Stimulated activated CD8-positive, alpha-beta memory T cell treated with anti-CD3 and anti-CD28 coated beads, Interleukin-12 subunit alpha, Interleukin-12 subunit beta, amount 100 ng/mL, for 24 hours (primary cell): ENCODE measurements around the gene COMTD1.
A peak's percentile ranks its signal among the peaks of the same experiment; 100 is the strongest.

Experiments used
- DNase-seq: peaks from one replicate; pipeline ENCODE4 v3.0.0-alpha.2; 2020; ENCODE audit errors: extremely low read depth

The COMTD1 gene

DNA sequence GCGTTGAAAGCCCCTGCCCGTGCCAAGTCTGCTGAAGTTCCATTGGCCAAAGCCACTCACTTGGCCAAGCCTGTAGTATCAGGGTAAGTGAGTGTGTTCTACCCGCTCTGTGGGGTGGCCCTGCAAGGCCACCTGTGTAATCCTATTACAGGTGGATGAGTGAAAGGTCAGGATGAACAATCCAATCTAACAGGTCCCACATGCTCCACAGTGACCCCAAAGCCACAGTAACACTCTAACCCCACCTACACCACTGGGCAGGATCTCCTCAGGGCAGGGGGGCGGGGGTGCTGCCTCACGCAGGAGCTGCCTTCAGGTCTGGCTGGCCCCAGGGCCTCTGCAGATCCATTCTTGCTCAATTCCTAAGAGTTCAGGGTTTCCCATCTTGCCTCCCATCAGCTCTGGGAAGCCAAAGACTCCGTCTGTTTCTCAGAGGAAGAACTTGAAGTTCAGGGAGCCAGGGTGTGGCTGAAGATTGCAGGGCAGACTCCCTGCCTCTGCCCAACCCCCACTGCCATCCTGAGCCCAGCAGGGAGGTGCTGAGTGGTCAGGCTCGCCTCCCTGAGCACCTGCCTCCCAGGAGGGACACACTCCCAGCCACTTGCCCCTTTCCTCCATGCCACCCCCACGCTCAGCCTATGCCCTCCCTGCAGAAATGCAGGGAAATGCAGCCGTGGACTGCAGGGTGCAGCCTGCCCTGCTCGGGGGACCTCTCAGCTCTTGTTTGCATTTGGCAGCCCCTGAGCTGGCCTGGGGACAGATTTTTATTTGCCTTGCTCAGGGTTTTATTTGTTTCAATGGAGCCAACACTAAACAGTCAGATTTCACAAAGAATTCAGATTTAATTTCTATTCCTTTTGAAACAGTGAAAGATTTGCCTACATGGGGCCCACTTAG lies 9.8 kb upstream of the COMTD1 start:
- no peak for DNase-seq

DNA sequence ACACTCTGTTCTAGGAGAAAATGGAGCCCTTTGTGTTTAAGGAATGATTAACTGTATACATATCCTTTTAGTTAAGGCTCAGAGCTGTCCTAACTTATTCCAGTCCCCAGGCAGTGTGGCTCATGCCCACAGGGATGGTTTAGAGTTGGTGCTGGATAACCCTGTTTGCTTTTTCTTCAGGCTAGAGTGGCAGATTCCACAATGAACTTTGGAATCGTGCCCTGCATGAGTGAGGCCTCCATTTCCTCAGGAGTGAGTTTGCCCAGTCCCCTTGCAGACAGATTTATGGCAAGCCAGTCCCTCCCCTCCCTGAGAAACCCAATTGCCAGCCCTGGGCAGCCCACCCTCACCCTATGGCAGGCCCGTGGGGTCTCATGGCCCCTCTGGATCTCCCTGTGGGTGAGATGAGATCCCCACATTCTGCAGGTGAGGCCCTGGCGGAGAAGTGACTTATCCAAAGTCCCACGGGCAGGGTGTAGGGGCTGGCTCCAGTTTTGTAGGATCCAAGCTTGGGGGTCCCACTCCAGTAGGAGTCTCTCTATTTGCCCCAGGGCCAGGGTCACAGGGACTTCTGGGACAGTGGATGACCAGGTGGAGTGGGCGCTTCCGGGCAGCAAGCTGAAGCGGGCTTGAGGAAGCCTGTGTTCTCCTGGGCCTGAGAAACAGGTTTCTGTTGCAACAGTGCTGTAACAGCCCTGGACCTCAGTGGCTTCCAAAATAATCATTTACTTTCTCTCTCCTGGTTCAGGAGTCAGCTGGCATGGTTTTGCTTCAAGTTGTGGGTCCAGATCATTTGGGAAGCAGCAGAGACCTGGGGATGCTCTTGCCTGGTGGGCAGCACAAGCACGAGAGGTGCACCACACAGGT lies 9.0 kb upstream of the COMTD1 start:
- no peak for DNase-seq

DNA sequence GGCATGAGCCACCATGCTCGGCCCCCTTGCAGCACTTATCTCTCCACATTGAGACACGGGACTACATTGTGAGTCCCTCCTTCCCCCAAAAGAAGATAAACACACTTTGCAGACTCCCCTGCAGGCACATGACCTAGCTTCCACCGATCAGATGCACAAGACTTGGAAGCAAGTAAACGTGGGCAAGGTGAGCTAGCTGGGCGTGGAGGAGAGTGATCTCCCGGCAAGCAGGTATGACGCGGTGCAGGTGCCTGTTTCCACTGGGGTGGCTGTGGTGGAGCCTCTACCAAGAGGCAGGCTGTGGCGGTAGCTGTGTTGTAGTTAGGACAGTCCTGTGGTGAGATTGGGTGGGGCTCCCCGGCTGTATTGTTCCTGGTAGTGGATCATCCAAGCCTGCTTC lies 7.7 kb upstream of the COMTD1 start:
- no peak for DNase-seq

DNA sequence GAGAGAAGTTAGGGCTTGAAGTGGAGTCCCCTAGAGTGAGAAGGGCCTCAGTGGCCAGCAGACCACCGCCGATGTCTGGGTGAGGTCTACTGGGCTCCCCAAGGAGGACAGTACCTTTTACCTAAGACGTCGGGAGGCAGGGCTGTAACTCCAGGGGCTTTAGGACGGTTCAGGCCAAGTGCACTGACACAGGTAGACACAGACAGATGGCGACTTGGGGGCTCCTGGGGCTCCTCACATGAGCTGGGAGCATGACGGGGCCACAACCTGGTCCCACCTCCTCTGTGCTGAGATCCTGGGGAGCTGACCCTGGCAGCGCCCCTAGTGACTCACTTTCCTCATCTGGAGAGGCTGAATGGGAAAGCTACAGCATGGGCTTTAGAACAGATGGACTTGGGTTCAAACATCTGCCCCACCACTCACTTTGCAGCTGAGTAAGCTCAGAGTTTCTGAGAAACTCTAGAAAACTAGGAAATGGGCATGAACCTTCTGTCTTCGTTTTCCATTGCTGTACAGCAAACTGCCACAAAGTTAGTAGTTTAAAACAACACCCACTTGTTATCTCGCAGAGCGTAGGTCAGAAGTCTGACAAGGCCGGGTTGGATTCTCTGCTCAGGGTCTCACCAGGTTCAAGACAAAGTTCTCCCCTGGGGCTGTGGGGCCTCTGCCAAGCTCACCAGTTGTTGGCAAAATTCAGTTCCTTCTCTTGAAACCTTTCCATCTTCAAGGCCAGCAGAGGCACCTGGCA lies 4.7 kb upstream of the COMTD1 start:
- DNase-seq = no peak

DNA sequence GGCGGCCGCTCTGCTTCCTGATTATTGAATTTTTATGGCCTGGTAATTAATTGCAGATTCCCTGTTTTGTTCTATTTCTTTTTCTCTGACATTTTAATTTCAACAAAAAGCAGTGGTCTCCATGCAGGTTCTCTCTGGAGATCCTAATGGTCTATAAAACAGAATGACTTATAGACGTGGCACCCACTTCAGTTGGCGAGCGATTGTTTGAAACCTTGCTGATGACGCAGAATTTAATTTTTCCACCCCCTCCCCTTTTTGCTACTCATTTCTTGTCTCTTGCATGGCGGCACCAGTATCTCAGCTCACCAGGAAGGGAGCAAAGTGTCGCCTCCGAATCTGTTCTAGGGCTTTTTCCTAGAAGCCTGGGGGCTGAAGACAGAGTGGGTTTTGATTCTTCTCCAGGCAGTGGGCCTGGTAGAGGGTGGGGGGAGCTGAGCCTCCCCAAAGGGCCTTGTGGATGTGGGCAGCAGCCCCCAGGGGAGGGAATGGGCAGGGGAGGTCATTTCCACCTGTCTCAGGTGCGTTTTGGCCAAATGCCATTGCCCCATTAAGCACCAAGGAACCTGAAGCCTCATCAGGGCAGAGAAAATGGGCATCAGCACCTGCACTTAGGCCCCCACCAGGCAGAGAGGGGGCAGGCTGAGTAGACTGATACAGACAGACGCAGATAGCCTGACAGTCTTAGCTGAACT lies 3.5 kb upstream of the COMTD1 start:
- no peak for DNase-seq

DNA sequence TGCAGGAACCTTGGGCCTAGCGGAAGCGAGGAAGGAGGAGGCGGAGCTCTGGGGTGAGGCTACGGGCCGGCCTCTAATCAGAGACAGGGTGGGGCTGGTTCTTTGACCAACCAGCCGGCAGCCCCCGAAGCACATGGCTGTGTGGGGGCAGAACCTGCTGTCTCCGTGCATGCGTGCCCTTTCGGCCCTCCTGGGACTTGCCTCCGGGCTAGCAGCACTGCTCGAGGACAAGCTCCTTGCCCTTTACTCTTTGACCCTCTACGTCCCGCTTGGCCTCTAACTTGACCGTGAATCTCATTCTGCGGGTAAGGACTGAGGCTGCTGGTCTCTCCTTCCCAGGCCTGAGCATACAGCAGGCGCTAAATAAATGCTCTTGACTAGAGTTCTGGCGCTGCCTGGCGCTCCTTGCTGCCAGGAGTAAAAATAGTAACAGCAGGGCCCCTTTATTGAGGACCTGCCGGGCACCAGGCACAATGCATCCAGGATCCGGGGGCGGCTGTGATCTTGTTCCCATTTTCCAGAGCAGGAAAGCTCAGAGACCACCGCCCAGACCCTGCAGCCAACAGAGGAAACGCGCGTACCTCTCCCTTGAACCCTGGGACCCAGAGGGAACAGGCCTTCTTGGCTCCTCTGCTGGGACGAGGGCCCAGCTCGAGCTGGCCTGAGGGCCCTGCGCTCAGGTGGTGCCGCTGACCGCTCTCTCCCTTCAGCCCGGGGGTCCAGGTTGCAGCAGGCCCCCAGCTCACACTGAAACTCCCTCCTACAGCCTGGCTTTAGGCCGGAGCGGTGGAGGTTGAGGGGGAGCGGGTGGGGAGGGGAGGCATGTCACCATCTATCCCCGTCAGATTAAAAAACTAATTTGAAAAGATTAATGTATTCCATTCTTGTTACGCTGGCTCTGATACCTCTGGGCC lies 2.7 kb upstream of the COMTD1 start:
- no peak for DNase-seq

DNA sequence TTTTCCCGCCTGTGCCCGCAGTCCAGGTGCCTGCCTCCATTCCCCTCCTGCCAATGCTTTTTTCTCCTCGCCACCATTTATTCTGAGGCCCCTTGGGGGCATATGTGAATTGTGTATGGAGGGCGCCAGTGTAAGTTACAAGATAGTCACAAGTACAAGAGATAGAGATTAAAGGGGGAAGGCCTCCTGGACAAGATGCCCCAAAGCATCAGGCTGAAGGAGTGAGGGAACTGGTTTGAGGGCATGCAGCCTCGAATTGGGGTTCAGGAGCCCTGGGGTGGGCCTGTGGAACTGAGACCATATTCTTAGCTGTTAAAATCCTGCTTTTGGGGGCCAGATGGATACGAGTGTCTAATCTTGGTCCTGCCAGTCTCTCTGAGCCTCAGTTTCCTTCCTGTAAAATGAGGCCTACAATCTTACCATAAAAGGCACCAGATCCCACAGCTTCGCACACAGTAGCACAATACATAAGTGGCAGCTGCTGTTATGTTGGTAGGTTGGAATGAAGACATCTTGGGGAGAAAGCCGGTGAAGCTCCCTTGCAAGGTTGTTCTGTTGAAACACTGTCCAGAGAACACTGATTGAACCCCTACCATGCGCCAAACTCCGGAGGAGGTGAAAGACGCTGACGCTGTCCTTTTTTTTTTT lies 545 bp upstream of the COMTD1 start:
- no peak for DNase-seq

DNA sequence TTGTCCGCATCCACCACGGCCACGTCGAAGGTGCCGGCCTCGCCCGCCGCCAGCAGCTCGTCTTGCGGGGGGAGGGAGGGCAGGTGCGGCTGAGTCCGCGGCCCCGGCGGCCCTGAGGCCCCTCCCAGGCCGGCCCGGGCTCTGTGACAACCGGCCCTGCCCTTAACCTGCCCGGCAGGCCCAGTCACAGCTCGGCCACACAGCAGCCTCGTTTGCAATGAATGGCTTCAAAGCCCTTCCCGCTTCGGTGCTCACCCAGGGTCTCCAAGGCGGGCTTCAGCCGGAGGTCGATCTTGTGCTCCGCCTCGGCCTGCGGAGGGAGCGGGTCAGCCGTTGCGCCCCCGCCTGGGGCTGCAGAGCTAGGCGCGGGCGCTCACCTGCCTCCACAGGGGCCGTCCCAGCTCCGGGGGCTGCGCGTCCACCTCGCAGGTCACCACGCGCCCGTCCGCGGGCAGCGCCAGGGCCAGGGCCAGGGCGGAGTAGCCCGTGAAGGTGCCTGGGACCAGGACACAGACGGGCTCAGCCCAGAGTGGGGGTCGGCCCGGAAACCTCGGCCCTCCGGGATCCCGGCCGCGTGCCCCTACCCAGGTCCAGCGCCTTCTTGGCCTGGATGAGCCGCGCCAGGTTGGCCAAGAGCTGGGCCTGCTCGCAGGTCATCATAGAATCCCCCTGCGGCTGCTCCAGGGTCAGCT lies 928 bp downstream of the COMTD1 start:
- DNase-seq = no peak

DNA sequence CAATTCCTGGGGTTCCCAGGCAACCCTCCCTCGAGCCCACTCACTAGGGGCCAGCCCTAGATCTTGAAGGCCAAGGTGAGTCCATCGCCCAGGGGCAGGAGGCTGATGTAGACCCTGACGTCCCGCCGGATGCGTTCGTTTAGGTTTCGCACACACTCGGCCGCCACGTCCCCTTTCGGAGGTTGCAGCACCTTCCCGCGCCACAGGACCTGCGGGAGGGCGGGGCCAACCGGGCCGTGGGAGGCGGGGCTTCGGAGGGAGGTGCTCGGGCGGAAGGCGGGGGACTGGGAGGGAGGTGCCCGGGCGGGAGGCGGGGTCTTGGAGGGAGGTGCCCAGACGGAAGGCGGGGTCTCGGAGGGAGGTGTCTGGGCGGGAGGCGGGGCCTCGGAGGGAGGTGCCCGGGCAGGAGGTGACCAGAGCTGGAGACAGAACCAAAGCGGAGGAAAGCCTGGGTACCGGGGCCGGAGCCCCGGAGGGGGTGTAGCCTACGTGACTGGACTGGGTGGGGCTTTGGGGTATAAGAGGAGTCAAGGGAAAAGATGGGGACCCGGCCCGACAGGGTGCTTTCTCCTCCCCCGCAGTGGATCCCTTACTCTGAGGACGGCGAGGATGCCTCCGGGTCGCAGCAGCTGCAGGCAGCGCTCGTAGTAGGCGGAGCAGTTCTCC lies 1.6 kb downstream of the COMTD1 start:
- DNase-seq = peak; percentile 91

DNA sequence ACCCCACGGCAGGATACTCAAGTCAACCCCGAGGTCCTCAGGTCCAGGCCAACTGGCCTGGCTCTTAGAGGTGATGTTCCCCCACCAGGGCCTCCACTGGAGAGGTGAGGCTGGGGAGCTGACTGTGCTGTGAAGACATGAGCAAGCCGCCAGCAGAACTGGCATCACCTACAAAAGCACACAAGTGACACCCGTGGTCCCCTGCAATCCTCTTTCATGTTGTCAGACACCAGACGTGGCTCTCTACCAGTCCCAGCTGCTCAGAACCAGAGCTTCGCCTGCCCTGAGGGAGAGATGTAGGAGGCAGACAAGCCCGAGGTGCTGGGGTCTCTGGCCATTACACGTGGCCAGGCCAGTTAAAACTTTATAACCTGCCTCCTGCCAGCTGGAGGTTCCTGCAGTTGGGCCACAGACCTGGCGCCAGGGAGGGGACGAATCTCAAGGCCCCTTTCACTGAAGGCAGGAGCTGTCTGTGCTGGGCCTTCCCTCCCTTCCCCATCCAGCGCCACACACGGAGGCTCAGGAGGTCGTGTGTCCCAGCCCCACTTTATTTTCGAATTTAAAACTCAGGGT lies 2.2 kb downstream of the COMTD1 start:
- DNase-seq = no peak

DNA sequence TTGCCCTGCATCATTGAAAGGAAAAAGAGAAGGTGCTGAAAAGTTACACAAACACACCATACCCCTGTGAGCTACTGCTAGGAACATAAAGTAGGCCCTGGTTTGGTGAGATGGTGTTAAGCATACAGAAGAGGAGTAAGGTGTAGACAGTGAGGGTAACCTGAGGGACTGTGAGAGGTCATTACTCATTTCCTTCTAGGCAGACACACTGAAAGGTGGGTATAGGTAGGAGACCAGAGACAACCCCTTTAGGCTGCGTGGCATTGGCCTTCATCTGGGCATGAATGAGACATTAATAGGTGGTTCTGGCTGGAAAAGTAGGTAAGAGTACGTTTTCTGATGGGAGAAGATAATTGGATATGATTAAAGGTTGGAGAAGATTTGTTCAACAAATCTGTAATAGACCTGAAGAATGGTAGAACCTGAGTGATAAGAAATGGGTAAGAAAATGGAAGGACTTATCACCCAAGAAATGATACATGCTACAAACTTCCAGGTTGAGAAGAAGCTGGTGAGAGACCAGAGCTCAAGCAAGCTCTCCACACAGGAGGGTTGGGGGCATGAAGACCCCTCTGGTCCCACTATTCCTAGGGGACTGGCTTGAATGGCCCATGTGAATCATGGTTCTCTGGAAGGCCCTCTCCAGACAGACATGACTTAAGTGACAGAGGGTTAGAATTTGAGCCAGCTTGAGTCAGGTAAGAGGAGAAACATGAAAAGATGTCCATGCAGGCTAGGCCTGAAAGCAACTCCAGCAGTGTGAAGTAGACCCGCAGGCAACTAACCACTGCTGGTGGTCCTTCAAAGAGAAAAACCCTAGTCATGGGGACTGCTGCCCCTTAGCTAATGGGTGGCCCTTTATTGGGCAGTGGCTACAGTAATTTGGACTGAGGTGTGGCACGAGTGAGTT lies 3.8 kb downstream of the COMTD1 start:
- DNase-seq = no peak

DNA sequence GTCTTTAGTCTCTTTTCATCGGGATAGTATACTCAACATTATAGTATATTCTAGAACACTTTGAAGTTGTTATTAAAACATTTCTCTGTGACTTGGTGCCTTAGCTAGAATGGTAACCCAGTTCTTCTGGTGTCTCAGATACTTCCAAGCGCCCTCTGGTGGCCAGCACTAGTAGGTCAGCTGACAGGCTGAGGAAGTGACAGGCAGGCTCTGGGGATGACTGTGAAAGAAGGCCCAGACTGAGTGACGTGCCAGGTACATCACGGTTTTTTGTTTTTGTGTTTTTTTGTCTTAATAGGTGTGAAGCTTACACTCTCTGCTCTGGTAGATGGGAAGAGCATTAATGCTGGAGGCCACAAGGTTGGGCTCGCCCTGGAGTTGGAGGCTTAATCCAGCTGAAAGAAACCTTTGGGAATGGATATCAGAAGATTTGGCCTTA lies 5.1 kb downstream of the COMTD1 start:
- peak; percentile 79 for DNase-seq

DNA sequence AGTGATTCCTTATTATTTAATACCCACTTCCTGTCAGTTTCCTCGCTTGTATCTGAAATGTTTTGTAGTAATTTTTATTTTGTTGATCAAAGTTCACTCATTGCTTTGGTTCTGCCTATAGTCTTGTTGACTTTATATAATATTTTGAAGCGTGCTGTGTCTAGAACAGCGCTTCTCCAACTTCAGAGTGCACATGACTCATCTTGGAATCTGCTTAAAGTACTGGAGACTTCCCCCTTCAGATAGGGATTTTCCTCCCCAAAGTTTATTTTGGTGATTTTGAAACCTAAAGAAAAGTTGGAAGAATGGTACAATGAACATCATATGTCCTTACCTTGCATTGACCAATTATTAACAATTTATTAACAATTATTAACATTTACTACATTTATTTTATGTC lies 5.8 kb downstream of the COMTD1 start:
- no peak for DNase-seq

DNA sequence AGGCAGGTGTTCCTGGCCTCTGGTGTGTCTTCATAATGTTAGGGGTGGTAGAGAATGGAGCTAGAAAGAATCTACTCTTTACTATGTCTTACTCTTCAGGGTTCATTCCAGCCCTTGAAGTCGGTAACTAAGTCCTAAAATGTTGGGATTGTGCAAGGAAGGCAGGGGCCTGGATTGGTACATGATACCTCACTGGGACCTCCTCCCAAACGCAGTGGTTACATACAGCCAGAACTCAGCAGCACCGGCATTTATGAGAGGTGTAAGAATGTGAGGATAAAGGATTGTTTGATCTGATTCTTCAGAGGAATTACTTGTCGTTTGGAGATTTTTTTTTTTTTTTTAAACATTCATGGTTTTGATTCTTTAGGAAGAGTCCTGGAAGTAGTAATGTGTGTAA lies 6.9 kb downstream of the COMTD1 start:
- no peak for DNase-seq

DNA sequence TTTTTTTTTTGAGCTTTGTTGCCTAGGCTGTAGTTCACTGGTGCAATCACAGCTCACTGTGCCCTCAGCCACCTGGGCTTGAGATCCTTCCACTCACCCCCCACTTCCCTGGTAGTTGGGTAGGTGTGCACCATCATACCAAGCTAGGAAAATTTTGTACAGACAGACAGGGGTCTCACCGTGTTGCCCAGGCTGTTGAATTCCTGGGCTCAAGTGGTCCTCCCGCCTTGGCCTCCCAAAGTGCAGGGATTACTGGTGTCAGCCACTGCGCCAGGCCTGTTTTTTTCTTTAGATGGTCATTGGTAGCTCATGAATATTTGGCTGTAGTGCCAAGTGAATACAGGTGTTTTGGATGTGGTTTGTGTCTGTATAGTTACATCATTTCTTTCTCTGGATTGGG lies 7.5 kb downstream of the COMTD1 start:
- no peak for DNase-seq

DNA sequence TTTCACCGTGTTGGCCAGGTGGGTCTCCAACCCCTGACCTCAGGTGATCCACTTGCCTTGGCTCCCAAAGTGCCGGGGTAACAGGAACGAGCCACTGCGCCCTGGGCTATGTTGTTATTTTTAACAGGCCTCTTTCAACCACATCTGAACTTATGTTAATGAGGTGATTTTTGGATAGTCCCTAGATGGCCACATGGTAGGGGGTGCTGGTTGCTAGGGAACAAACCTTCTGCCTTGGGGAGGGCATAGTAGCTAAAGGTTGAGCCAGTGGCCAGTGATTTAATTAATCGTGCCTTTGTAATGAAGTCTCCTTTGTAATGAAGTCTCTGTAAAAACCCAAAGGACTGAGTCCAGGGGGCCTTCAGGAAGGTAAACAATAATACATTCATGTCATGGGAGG lies 9.1 kb downstream of the COMTD1 start:
- DNase-seq = no peak

DNA sequence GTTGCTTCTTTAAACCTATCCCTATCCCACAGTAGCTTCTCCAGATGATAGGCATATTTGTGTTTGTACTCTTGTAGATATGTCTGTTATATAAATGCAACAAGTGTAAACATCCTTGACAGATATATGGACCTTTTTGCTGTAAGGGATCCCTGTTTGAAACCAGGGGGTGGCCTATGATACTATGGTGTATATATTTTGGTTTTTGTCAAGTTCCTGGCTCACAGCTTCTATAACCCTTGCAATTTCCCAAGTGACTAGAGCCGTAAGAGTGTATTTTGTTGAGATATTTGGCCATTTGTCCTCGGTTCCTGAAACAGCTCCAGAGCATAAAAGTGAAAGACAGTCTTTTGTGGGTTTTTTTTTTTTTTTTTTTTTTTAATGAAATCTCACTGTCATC lies 9.7 kb downstream of the COMTD1 start:
- DNase-seq = no peak
